Naive thymus-derived CD4-positive, alpha-beta T cell (primary cell): ENCODE results near the gene QRFP. TPM values are rescaled to one million over a fixed set of nuclear protein-coding genes. Genes with fewer than 3 reads are reported as not detected.
A peak's percentile ranks its signal among the peaks of the same experiment; 100 is the strongest.

Experiments
- ATAC-seq: fragments of 150-1000 bp; cut with Tn5 transposase; 2 replicates; pipeline ENCODE4 v1.10.0; 2021; ENCODE audit warnings: mild to moderate bottlenecking, moderate library complexity
- CTCF ChIA-PET: fragments of 350-600 bp; sonication (Branson Sonifier 250); formaldehyde crosslinking; loops from one replicate; lab custom pipeline; 2021; ENCODE audit warnings: antibody characterized with exemption; lab: Charles Lee
- POLR2A ChIA-PET: fragments of 350-600 bp; sonication (Branson Sonifier 250); formaldehyde crosslinking; loops from one replicate; lab custom pipeline; 2021; ENCODE audit warnings: antibody characterized with exemption, inconsistent platforms; lab: Charles Lee
- DNase-seq, 9 donors: peaks; one replicate each; pipeline versions ENCODE4 v3.0.0 to v3.0.0-alpha.2; 2020 to 2022; ENCODE audit warnings: mixed read lengths in 1 of 9
- H3K27ac ChIP-seq: one replicate; pipeline ENCODE4 v1.7.0; 2013; ENCODE audit warnings: mild to moderate bottlenecking, low read depth, low read length, moderate library complexity
- H3K27me3 ChIP-seq, 2 donors: one replicate each; pipeline ENCODE4 v1.7.0; 2013; ENCODE audit warnings: low read length in 2 of 2, mild to moderate bottlenecking in 2 of 2, moderate library complexity in 2 of 2; ENCODE audit not compliant: control insufficient read depth in 2 of 2, insufficient read depth in 2 of 2
- H3K36me3 ChIP-seq, 3 experiments: 1 replicate in 2 of 3; 2 replicates in 1 of 3; pipeline ENCODE4 v1.7.0; 2013; ENCODE audit warnings: low read length in 3 of 3, mild to moderate bottlenecking in 3 of 3, moderate library complexity in 1 of 3; ENCODE audit not compliant: insufficient read depth in 3 of 3, control insufficient read depth in 2 of 3
- H3K4me1 ChIP-seq, 2 donors: one replicate each; pipeline ENCODE4 v1.7.0; 2013; ENCODE audit warnings: low read length in 2 of 2, mild to moderate bottlenecking in 2 of 2, moderate library complexity in 1 of 2; ENCODE audit not compliant: control insufficient read depth in 2 of 2, insufficient read depth in 2 of 2
- H3K4me3 ChIP-seq: 2 replicates; pipeline ENCODE4 v1.7.0; 2013; ENCODE audit warnings: mild to moderate bottlenecking, low read length
- H3K9me3 ChIP-seq, 3 experiments: 1 replicate in 2 of 3; 2 replicates in 1 of 3; pipeline ENCODE4 v1.7.0; 2013; ENCODE audit warnings: low read length in 3 of 3; ENCODE audit not compliant: control insufficient read depth in 2 of 3
- H3K27ac Mint-ChIP-seq, 9 donors: one replicate each; pipeline ENCODE4 v1.8.0; 2020 to 2022; ENCODE audit warnings: mixed read lengths in 9 of 9, mild to moderate bottlenecking in 8 of 9, moderate library complexity in 5 of 9, inconsistent platforms in 2 of 9
- H3K27me3 Mint-ChIP-seq, 5 donors: one replicate each; pipeline ENCODE4 v1.8.0; 2021 to 2022; ENCODE audit warnings: mixed read lengths in 5 of 5, mild to moderate bottlenecking in 1 of 5
- H3K36me3 Mint-ChIP-seq, 5 donors: one replicate each; pipeline ENCODE4 v1.8.0; 2020 to 2022; ENCODE audit warnings: mixed read lengths in 5 of 5, mild to moderate bottlenecking in 3 of 5, inconsistent platforms in 1 of 5
- H3K4me1 Mint-ChIP-seq, 7 donors: one replicate each; pipeline ENCODE4 v1.8.0; 2020 to 2022; ENCODE audit warnings: mixed read lengths in 7 of 7, mild to moderate bottlenecking in 3 of 7, inconsistent platforms in 1 of 7
- H3K4me3 Mint-ChIP-seq, 10 donors: one replicate each; pipeline ENCODE4 v1.8.0; 2020 to 2022; ENCODE audit warnings: mild to moderate bottlenecking in 10 of 10, mixed read lengths in 10 of 10, moderate library complexity in 6 of 10, inconsistent platforms in 2 of 10
- H3K9me3 Mint-ChIP-seq, 11 donors: one replicate each; pipeline ENCODE4 v1.8.0; 2020 to 2022; ENCODE audit warnings: mixed read lengths in 11 of 11, mild to moderate bottlenecking in 4 of 11, inconsistent platforms in 1 of 11, moderate library complexity in 1 of 11
- intact Hi-C, 2 donors: fragments of 100-400 bp; cut with micrococcal nuclease; formaldehyde crosslinking; loops; one replicate each; pipeline ENCODE4 v1.15.1; 2023
- polyA plus RNA-seq, 2 donors: library from polyadenylated mRNA; unstranded; fragments of 300-500 nt; fragmentation: Illumina TruSeq; gene quantifications; one replicate each; pipeline ENCODE4 v1.2.3, GENCODE V29; 2021
- total RNA-seq, 6 experiments: library from RNA in 5 of 6; stranded (reverse) in 5 of 6; gene quantifications; 1 replicate in 5 of 6; 2 replicates in 1 of 6; pipeline ENCODE4 v1.2.3 and lab custom pipeline; 2021 to 2026

Gene QRFP
- total and polyA plus RNA-seq, 7 experiments from 2014 or later = not detected

DNA sequence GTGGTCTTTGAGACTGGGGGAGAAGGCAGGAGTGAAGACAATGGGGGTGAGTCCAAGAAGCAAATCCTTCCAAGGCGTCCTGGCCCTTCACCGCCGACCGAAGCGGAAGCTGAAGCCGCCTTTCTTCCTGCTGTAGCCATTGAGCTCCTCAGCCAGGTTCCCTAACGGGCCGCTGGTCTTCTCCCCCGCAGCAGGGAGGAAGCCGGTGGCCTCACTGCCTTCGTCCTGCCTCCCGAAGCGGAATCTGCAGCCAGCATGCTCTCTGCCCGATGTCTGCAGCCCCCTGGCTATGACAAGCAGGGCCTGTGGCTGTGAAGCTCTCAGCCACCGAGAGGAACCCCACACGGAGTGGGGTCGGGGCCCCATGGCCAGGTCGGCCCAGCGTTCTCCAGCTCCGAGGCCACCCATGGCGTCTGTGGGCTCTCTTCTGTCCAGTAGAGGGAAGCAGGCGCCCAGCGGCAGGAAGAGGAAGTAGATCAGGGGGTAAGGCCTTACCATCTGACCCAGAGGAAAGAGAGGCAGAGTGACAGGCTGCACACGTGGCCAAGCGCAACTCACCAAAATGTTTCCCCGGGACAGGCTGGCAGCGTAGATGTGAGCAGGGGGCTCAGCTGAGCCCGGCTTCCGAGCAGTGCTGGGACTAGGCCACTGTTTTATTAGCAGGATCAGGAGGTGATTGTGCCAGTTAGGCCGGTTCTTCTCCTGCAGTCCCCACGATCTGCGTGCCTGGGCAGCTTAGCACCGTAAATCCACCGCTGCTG, 3.1 kb downstream of the QRFP start:
- H3K4me3 ChIP-seq = no peak overlapping the region
- POLR2A ChIA-PET = no interaction called here
- H3K9me3 ChIP-seq = no peaks in the 10 kb centered on the region
- H3K36me3 ChIP-seq = peaks cover 0 to 10% (median 0%) of the 10 kb centered on the region in 3 experiments
- H3K36me3 Mint-ChIP-seq = no peaks in the 10 kb centered on the region
- H3K27me3 Mint-ChIP-seq = no peaks in the 10 kb centered on the region
- H3K4me3 Mint-ChIP-seq = no peak overlapping the region
- intact Hi-C loops = no loop called here
- H3K27ac Mint-ChIP-seq = peak overlapping the region in 3 of 9 donors; percentile 6 to 71 (median 51)
- no peaks in the 10 kb centered on the region for H3K27me3 ChIP-seq
- no peaks in the 10 kb centered on the region for H3K4me1 ChIP-seq
- ATAC-seq (peak; percentile 90), DNase-seq (peak in 1 of 9 donors; percentile 26)
- H3K9me3 Mint-ChIP-seq = no peaks in the 10 kb centered on the region
- CTCF ChIA-PET = interaction anchor here (1.2 kb wide), 1 partner anchor 193 kb away, joined by 3 read pairs; no protein-coding TSS in a partner anchor
- H3K4me1 Mint-ChIP-seq = peaks cover 0 to 7% (median 0%) of the 10 kb centered on the region in 7 donors
- H3K27ac ChIP-seq = no peak overlapping the region

DNA sequence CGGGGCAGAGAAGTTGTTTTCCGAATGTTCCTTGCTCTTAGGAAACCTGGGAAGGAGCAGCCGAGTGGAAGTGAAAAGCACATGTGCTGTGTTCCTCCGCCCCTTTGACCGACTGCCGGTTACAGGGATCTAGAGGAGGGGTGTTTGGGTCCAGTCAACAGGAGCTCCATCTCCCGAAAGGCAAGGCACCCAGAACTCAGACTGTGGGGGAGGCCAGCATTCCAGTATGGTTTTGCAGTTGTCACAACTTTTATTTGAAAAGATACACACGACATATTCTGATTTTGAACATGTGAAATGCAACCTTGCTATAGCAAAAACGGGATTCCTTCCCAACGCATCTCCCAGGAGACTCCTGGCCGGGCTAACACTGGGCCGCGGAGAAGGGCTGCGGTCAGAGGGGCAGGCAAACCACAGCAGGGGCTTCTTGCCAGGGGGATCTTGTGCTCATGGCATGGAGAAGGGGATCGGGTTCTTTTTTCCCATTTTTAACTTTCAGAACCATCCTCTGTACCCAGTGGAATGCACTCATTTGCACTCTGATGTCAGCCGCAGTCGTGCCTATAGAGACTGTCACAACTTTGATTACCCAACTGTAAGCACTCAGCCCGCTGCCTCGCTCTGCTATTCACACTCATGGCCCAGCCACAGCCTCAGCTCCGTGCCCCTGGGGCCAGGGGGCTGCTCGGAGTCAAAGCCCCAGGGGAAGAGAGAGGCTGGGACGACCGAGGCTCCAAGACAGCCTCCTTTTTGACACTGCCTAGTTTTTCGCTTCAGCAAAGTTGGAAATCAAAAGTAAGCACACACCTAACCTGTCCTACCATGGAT, 3.9 kb downstream of the QRFP start:
- ChIA-PET POLR2A (no interaction called here), CTCF (no interaction called here)
- intact Hi-C loops = no loop called here
- Histone ChIP-seq H3K4me3 (no peak overlapping the region), H3K9me3 (no peaks in the 10 kb centered on the region), H3K36me3 (peaks cover 0 to 19% (median 0%) of the 10 kb centered on the region in 3 experiments), H3K27me3 (no peaks in the 10 kb centered on the region), H3K27ac (no peak overlapping the region), H3K4me1 (no peaks in the 10 kb centered on the region)
- H3K27ac Mint-ChIP-seq = peak overlapping the region in 1 of 9 donors; percentile 6
- H3K4me1 Mint-ChIP-seq = peaks cover 0 to 7% (median 0%) of the 10 kb centered on the region in 7 donors
- no peaks in the 10 kb centered on the region for H3K9me3 Mint-ChIP-seq
- no peak overlapping the region for H3K4me3 Mint-ChIP-seq
- ATAC-seq = no peak
- no peak for DNase-seq
- H3K27me3 Mint-ChIP-seq = no peaks in the 10 kb centered on the region
- H3K36me3 Mint-ChIP-seq = no peaks in the 10 kb centered on the region

- CTCF ChIA-PET = no interaction called here
- intact Hi-C loops = no loop called here
- Mint-ChIP-seq H3K4me3 (no peak overlapping the region), H3K27me3 (no peaks in the 10 kb centered on the region), H3K36me3 (peaks cover 0 to 7% (median 5%) of the 10 kb centered on the region in 5 donors), H3K9me3 (no peaks in the 10 kb centered on the region), H3K27ac (no peak overlapping the region), H3K4me1 (peaks cover 0 to 7% (median 0%) of the 10 kb centered on the region in 7 donors)
- H3K27ac ChIP-seq = no peak overlapping the region
- peaks cover 0 to 27% (median 0%) of the 10 kb centered on the region in 3 experiments for H3K36me3 ChIP-seq
- H3K4me3 ChIP-seq = no peak overlapping the region
- H3K9me3 ChIP-seq = no peaks in the 10 kb centered on the region
- ATAC-seq = no peak
- no peak for DNase-seq
- POLR2A ChIA-PET = interaction anchor here (0.5 kb wide), 1 partner anchor 129 kb away, joined by 7 read pairs; no protein-coding TSS in a partner anchor
- H3K4me1 ChIP-seq = no peaks in the 10 kb centered on the region
- no peaks in the 10 kb centered on the region for H3K27me3 ChIP-seq
Observed at GRCh38 chr9:130891688-130892476, 4.7 kb downstream of the QRFP start.

DNA sequence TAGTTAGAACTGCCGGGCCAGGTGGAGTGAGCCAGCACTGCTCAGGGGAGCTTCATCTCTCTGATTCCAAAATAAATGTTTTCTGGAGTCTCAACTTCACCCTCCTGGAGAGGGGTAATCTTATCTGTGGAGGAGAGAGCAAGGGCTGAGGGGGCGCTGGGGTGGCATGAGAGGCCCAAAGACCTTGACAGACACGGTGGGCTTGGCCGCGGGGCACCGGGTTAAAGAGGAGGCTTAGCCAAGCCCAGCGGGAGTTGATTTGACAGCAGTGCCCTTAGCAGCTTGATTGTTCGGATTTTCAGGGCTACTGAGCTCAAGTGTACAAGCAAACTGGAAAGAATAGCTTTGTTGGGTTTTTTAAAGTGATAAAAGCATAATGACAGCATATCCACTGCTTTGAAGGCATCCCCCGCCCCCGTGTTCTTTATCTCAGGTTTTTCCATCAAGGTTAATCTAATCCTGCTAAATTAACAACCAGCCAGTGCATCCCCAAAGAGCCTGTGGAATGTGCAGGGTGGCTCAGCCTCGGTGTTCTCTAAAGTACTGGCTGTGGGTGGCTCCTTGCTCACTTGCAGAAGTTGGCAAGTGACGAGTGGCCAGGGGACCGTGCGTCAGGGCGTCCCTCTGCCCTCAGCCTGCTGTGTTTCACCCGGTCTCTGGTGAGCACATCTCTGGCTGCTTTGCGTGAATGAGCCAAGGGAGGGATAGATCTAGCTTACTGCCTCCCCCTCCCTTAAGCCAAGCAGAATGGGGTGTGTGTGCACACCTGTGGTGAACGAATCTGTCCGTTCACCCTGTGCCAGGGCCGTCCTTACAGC, 5.5 kb downstream of the QRFP start:
- DNase-seq (no peak), ATAC-seq (no peak)
- ChIA-PET POLR2A (interaction anchor here (0.5 kb wide), 1 partner anchor 128 kb away, joined by 7 read pairs; no protein-coding TSS in a partner anchor), CTCF (no interaction called here)
- no peaks in the 10 kb centered on the region for H3K27me3 Mint-ChIP-seq
- Histone ChIP-seq H3K36me3 (peaks cover 0 to 34% (median 0%) of the 10 kb centered on the region in 3 experiments), H3K9me3 (no peaks in the 10 kb centered on the region), H3K4me1 (no peaks in the 10 kb centered on the region), H3K27ac (no peak overlapping the region), H3K4me3 (no peak overlapping the region), H3K27me3 (no peaks in the 10 kb centered on the region)
- H3K36me3 Mint-ChIP-seq = peaks cover 0 to 7% (median 5%) of the 10 kb centered on the region in 5 donors
- H3K4me1 Mint-ChIP-seq = peaks cover 0 to 7% (median 0%) of the 10 kb centered on the region in 7 donors
- intact Hi-C loops = no loop called here
- H3K27ac Mint-ChIP-seq = no peak overlapping the region
- no peaks in the 10 kb centered on the region for H3K9me3 Mint-ChIP-seq
- no peak overlapping the region for H3K4me3 Mint-ChIP-seq

DNA sequence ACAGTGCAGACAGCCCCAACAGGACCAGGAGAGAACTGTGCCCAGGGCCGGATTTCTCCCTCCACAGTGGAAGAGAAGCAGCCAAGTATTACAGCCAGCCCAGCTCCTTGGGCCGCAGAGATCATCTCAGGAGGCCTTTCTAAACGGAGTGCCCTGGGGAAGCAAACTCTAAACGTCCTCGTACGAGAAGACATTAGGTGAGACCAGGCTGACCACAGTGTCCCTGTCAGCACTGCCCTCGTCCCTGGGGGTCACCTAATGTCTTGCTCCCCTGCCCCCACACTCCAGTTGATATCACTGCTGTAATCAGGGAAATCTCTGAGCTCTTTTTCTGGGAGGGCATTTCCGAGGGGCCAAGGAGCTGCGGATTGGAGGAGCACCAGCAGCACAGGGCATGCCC, 6.5 kb downstream of the QRFP start:
- Histone ChIP-seq H3K4me1 (no peaks in the 10 kb centered on the region), H3K36me3 (peaks cover 0 to 43% (median 0%) of the 10 kb centered on the region in 3 experiments), H3K27me3 (no peaks in the 10 kb centered on the region), H3K27ac (no peak overlapping the region), H3K9me3 (no peaks in the 10 kb centered on the region), H3K4me3 (no peak overlapping the region)
- DNase-seq (no peak), ATAC-seq (no peak)
- POLR2A ChIA-PET = no interaction called here
- H3K9me3 Mint-ChIP-seq = no peaks in the 10 kb centered on the region
- peaks cover 0 to 12% (median 8%) of the 10 kb centered on the region in 5 donors for H3K36me3 Mint-ChIP-seq
- intact Hi-C loops = no loop called here
- CTCF ChIA-PET = no interaction called here
- H3K27ac Mint-ChIP-seq = no peak overlapping the region
- H3K4me3 Mint-ChIP-seq = no peak overlapping the region
- H3K4me1 Mint-ChIP-seq = peaks cover 0 to 7% (median 0%) of the 10 kb centered on the region in 7 donors
- no peaks in the 10 kb centered on the region for H3K27me3 Mint-ChIP-seq
